NCI-H2196 (cell line): ENCODE results near the gene SH3RF2.
"Not testable (repeated sequence)": the region's sequence is repeated elsewhere in the genome, so short reads cannot be mapped to it uniquely, and the experiment has no call there.

Experiments
- DNase-seq: peaks from one replicate; lab custom pipeline; 2025; ENCODE audit not compliant: unreplicated experiment; lab: John Stamatoyannopoulos, UW

SH3RF2 gene

DNA sequence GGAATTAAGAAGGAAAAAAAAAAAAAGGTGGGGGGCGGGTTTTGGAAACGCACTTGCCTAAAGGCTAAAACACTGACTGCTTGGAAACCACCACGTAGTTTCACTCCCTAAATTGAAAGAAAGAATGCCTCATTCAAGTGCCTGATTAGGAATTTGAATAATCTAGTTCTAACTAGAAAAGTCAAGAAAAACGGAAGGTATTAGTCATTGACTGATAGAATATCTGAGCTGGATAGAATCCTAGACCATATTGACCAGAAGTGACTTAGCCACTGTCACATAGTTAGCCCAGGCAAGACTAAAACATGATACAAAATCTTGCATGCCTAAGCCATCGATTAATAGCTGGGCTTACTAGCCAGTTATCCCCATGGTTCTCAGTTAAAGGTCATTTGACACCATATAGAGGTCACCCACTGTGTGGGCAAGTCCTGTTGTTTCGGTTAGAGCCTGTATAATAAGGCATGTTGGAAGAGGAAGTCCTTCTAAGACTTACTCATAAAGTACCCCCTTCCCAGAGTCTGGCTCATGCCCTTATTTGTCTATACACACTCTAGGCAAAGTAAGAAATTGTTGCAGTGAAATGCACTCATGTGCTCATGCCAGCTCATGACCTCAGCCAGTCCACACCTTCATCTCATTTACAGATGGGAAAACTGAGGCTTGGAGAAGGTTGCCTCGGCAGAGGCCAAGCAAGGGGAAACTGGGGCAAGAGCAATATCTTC is 40.2 kb downstream of the SH3RF2 start:
- no peak for DNase-seq

- DNase-seq = no peak
Observed at GRCh38 chr5:145978171-145978570, 41.8 kb downstream of the SH3RF2 start.

DNA sequence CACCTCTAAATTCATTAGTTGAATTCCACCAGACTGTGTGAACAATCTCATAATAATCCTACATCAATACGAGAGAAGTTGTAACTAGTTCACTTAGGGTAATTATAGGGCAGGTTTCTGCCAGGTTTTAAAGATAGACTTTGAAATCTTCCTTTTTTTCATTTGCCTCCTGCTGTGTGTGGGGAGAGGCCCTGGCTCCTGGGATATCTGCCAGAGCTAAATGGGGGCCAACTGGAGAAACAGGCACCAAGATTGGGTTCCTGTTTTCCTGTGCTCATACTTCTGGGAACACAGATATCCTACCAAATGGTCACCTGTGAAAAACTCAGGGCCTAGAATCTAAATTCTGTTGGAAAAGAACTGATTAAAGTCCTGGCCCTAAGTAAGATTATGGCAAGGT is 42.3 kb downstream of the SH3RF2 start:
- no peak for DNase-seq

- DNase-seq = no peak
Observed at GRCh38 chr5:145979270-145980223, 43.2 kb downstream of the SH3RF2 start.

- DNase-seq = no peak
Observed at GRCh38 chr5:145980259-145980658, 43.9 kb downstream of the SH3RF2 start.

GRCh38 chr5:145980718-145981117 is 44.3 kb downstream of the SH3RF2 start:
- DNase-seq = no peak

- DNase-seq = no peak
Observed at GRCh38 chr5:145981589-145982571, 45.5 kb downstream of the SH3RF2 start.

DNA sequence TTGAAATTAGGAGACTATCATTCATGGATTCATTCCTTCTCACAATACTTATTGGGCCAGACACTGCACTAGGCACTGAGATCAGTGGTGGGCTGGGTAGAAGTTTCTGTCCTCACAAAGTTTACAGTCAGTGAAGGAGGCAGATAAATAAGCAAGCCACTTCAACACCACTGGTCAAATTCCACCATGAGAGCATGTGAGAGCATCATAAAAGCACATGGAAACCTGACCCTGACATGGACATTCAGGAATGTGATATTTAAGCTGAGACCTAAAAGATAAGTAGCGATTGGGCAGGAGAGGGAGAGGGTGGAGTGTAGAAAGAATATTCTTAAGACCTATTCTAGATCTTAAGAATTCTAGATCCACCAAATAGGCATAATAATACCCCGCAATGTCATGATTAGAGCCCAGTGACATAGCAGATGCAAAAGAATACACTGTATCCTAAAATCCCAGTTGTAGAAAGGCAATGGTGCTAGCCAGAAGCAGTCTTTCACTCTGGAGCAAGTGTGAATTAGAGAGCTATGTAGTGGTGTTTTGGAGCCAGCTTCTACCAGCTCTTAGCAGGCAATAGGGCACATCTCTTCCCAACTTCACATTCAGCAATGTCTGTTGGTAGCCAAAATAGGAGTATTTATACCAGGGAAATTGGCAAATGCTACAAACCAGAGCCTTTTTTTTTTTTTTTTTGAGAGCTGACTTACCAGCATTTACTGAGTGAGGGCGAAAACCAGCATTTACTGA is 46.4 kb downstream of the SH3RF2 start:
- no peak for DNase-seq

DNA sequence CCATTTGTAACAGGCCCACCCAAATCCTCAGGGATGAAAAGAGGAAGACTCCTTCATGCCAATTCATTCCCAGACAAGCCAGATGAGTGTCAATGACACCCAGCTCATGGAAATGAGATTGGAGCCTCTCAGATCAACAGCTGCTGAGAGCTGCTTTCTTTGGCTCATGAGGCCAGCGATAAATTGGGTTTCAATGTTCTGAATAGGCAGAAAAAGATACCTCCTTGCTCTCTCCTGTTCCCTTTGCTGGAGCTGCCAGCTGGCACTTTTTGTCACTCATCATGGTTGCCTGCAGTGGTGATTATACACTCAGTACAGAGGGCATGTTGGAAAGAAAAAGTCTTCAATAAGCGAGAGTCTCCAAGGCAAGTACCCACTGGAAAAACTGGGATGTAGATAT is 47.1 kb downstream of the SH3RF2 start:
- DNase-seq = no peak

- no peak for DNase-seq
Observed at GRCh38 chr5:145984072-145984471, 47.7 kb downstream of the SH3RF2 start.

- no peak for DNase-seq
Observed at GRCh38 chr5:145987856-145988255, 51.5 kb downstream of the SH3RF2 start.

DNA sequence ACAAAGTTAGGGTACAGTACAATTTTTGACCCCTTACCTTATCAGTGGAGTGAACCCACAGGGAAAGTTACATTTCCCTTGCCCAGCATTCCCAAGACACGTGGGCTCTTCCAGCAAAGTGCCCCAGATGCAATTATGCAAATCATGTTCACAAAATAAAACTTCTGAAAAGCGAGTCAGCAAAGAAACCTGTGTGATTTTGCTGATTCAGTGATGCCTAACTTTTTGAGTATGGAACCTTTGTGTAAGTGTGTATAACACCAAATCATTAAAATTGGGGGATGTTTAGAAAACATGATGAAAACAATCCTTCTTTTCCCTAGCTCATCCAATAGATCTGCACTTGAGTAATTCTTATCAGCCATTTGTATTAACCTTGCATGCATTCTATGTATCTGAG is 52.6 kb downstream of the SH3RF2 start:
- DNase-seq = no peak

DNA sequence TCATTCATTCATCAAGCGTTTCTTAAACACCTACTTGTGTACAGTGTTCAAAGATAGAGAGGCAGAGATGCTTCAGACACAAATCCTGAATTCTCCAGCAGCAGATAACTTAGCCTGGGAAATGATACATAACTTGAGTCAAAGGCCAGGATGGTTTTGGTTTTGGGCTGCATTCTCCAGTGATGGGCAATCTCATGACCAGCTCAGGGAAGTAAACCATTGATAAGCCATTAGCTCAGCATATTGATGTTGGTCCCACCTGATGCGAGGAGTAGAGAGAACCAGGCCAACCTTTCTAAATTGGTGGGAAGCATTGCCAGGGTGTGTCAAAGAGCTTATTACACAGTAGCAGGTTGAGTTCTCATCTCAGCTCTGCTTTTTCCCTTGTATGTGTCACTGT is 53.0 kb downstream of the SH3RF2 start:
- DNase-seq = no peak

DNA sequence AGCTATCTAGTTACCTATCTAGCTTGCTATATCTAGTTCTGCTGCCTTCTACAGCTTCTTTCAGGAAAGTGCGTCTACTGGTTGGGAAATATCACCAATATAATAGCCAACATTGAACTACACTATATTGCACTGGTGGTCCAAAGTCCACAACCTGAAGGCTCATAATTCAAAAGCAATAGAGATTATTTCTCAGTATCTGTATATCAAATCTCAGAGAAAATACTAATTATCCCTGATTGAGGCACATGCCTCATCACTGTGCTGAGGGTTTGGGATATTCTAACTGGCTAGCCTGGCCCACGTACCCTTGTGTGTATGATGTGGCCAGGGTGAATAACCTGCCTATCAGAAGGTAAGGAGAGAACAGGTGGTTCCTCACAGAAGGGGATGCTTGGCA is 53.8 kb downstream of the SH3RF2 start:
- DNase-seq = no peak

DNA sequence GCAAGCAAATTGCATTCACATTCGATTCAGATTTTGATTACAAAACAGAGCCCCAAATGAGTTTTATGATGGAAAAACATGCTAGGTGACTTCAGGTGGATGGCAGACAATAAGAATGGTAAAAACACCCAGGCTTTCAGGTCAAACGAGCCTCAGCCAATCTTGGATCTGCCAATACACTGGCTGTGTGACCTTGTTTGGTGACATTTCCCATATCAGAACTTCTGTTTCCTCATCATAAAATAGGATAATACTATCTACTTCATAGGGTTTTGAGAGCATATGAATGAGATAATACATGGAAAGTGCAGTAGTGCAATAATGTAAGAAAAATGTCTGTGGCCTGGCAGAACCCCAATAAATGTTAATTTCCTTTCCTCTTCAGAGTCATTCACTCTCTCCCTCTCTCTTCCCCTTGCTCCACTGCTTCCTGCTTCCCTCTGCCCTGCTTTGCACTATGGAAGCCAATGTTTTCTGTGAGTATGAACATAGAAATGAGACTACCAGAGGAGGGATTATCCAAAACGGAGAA is 54.7 kb downstream of the SH3RF2 start:
- no peak for DNase-seq

DNA sequence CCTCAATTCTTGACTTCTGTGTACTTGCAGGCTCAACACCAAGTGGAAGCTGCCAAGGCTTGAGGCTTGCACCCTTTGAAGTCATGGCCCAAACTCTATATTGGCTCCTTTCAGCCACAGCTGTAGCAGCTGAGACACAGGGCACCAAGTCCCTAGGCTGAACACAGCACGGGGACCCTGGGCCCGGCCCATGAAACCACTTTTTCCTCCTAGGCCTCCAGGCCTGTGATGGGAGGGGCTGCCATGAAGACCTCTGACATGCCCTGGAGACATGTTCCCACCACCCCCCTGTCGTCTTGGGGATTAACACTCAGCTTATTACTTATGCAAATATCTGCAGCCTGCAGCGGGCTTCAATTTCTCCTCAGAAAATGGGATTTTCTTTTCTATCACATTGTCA is 57.2 kb downstream of the SH3RF2 start:
- DNase-seq = not testable (repeated sequence)

GRCh38 chr5:145996135-145996534 is 59.8 kb downstream of the SH3RF2 start:
- DNase-seq = no peak

DNA sequence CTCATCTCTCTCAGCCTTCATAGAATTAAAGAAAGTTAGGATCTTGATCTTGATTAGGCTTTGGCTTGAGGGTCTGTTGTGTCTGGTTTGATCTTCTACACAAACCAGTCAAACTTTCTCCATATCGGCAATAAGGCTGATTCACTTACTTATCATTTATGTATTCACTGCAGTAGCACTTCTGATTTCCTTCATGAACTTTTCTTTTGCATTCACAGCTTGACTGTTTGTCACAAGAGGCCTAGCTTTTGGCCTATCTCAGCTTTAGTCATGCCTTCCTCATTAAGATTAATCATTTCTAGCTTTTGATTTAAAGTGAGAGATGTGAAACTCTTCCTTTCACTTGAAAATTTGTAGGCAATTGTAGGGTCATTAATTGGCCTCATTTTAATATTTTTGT is 62.8 kb downstream of the SH3RF2 start:
- no peak for DNase-seq

DNA sequence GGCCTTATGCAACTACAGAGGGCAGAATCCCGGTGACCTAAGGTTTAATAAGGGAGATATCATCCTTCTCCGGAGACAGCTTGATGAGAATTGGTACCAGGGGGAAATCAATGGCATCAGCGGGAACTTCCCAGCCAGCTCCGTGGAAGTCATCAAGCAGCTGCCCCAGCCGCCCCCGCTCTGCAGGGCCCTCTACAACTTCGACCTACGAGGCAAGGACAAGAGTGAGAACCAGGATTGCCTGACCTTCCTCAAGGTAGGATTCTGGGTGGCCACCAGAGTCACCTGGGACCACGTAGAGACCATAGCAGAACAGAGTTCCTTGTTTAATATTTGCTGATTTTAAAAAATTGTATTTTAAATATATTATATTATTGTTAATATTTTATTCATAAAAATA is 63.7 kb downstream of the SH3RF2 start:
- no peak for DNase-seq

DNA sequence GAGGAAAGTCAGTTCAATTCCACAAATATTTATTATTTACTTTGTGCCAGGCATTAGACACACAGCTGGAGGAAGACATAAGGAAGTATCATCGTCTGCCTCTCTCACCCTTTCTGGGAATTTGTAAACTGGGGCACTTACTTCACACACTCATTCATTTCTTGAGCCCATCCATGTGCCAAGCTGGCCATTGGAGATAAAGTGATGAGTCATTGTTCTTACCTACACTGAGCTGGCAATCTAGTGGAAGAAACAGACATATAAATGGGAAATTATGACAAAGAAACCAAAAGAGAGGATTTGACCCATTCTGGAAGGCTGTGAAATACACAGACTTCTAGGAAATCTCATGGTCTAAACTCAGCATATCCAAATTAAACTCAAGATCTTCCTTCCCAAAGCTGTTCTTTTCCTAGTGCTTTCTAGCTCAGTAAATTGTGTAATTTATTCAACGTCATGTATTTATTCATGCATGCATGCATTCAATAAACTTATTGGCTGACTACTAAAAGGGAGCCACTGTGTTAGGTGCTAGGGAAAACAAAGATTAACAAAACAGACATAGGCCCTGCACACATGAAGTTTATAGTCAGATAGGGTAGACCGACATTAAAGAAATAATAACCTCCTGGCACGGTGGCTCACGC is 65.3 kb downstream of the SH3RF2 start:
- DNase-seq = no peak
